Measurements from ENCODE around the gene KLF3.

- TF ChIP-seq CTCF (conservative IDR thresholded peaks at IDR 0.05; ENCODE audit: low read depth, low read length) (no peak), EZH2phosphoT487 (IDR thresholded peaks at IDR 0.05; ENCODE audit: borderline replicate concordance, low read length) (no peak)
Measured at GRCh38 chr4:38630519-38630918, 33.5 kb upstream of the KLF3 start.
